Astrocyte of the hippocampus (primary cell): ENCODE measurements around the gene HLA-F.
A peak's percentile ranks its signal among the peaks of the same experiment; 100 is the strongest.

Experiments used
- DNase-seq: peaks from one replicate; pipeline ENCODE4 v3.0.0; 2011; ENCODE audit warnings: low read depth, low spot score

Gene HLA-F

GRCh38 chr6:29724937-29725869, 2.0 kb downstream of the HLA-F start:
- DNase-seq = no peak

GRCh38 chr6:29726001-29726400, 2.8 kb downstream of the HLA-F start:
- no peak for DNase-seq

- no peak for DNase-seq
Observed at GRCh38 chr6:29726571-29727194, 3.4 kb downstream of the HLA-F start.

- no peak for DNase-seq
Observed at GRCh38 chr6:29727637-29728036, 4.4 kb downstream of the HLA-F start.

GRCh38 chr6:29728173-29728874, 5.1 kb downstream of the HLA-F start:
- DNase-seq = no peak

- no peak for DNase-seq
Observed at GRCh38 chr6:29728875-29729270, 5.6 kb downstream of the HLA-F start.

GRCh38 chr6:29729774-29730328, 6.6 kb downstream of the HLA-F start:
- no peak for DNase-seq

GRCh38 chr6:29730575-29731126, 7.4 kb downstream of the HLA-F start:
- no peak for DNase-seq

GRCh38 chr6:29731281-29731680, 8.0 kb downstream of the HLA-F start:
- no peak for DNase-seq

GRCh38 chr6:29733057-29733456, 9.8 kb downstream of the HLA-F start:
- no peak for DNase-seq

GRCh38 chr6:29734046-29735018, 11.1 kb downstream of the HLA-F start:
- no peak for DNase-seq

GRCh38 chr6:29736563-29736962, 13.3 kb downstream of the HLA-F start:
- no peak for DNase-seq

- peak; percentile 60 for DNase-seq
Observed at GRCh38 chr6:29737707-29738630, 14.7 kb downstream of the HLA-F start.

GRCh38 chr6:29739136-29739881, 16.1 kb downstream of the HLA-F start:
- DNase-seq = no peak

- no peak for DNase-seq
Observed at GRCh38 chr6:29739882-29740261, 16.6 kb downstream of the HLA-F start.

GRCh38 chr6:29741592-29741991, 18.4 kb downstream of the HLA-F start:
- no peak for DNase-seq

- DNase-seq = no peak
Observed at GRCh38 chr6:29742127-29742526, 18.9 kb downstream of the HLA-F start.

- no peak for DNase-seq
Observed at GRCh38 chr6:29743025-29743424, 19.8 kb downstream of the HLA-F start.

GRCh38 chr6:29743568-29743967, 20.3 kb downstream of the HLA-F start:
- no peak for DNase-seq
